KMS-11 (cell line): ENCODE results near the gene JAGN1.

ENCODE experiments used
- H2AFZ ChIP-seq: fragments of 200-600 bp; sonication (generic); 2 replicates; pipeline ENCODE4 v1.6.1; 2016; ENCODE audit warnings: antibody characterized with exemption, mixed run types, low read depth
- H3K27ac ChIP-seq: fragments of 200-600 bp; sonication (generic); 2 replicates; pipeline ENCODE4 v1.6.1; 2016; ENCODE audit warnings: mild to moderate bottlenecking, mixed run types
- H3K27me3 ChIP-seq: fragments of 200-600 bp; sonication (generic); 2 replicates; pipeline ENCODE4 v1.6.1; 2017; ENCODE audit warnings: mild to moderate bottlenecking, low read depth, mixed run types, moderate library complexity; ENCODE audit not compliant: insufficient read depth
- H3K36me3 ChIP-seq: fragments of 200-600 bp; sonication (generic); 2 replicates; pipeline ENCODE4 v1.6.1; 2017; ENCODE audit warnings: mild to moderate bottlenecking, mixed run types; ENCODE audit not compliant: insufficient read depth
- H3K4me1 ChIP-seq: fragments of 200-600 bp; sonication (generic); 2 replicates; pipeline ENCODE4 v1.6.1; 2016; ENCODE audit warnings: mild to moderate bottlenecking, low read depth, mixed run types; ENCODE audit not compliant: poor library complexity, severe bottlenecking
- H3K4me2 ChIP-seq: fragments of 200-600 bp; sonication (generic); 2 replicates; pipeline ENCODE4 v1.7.0; 2016; ENCODE audit warnings: mild to moderate bottlenecking, mixed run types
- H3K4me3 ChIP-seq: fragments of 200-600 bp; sonication (generic); IDR thresholded peaks from 2 replicates; pipeline ENCODE4 v1.6.1; 2017; ENCODE audit warnings: low read depth, low read length, mixed read lengths; ENCODE audit not compliant: insufficient read depth
- H3K79me2 ChIP-seq: fragments of 200-600 bp; sonication (generic); 2 replicates; pipeline ENCODE4 v1.6.1; 2016; ENCODE audit warnings: low read depth, mixed run types; ENCODE audit not compliant: insufficient read depth
- H3K9ac ChIP-seq: fragments of 200-600 bp; sonication (generic); 2 replicates; pipeline ENCODE4 v1.6.1; 2016; ENCODE audit warnings: mild to moderate bottlenecking, mixed run types
- H4K20me1 ChIP-seq: fragments of 200-600 bp; sonication (generic); 2 replicates; pipeline ENCODE4 v1.6.1; 2016; ENCODE audit warnings: mild to moderate bottlenecking, mixed run types; ENCODE audit not compliant: insufficient read depth
- CTCF ChIP-seq: fragments of 200-600 bp; sonication (generic); conservative IDR thresholded peaks from 2 replicates; pipeline ENCODE4 v1.6.1; 2017; ENCODE audit warnings: low read depth, mild to moderate bottlenecking, antibody characterized with exemption, low read length, moderate library complexity, mixed read lengths

JAGN1 gene

GRCh38 chr3:9932535-9932842, 42.1 kb downstream of the JAGN1 start:
- Histone ChIP-seq H3K9ac (peak overlapping the region; percentile 83; the same call in 1 of the 2 replicates), H3K27ac (peak overlapping the region; percentile 85)

GRCh38 chr3:9932843-9933560, 42.6 kb downstream of the JAGN1 start:
- TF ChIP-seq CTCF = peak; percentile 51
- Histone ChIP-seq H3K4me1 (peaks cover 20% of the 10 kb centered on the region), H3K9ac (peak overlapping the region; percentile 83)

More at GRCh38 chr3:9932535-9932842, 42.1 kb downstream of the JAGN1 start:
- Histone ChIP-seq H3K79me2 (no peaks in the 10 kb centered on the region; the same call in 1 of the 2 replicates), H2AFZ (peak overlapping the region; percentile 66), H4K20me1 (no peaks in the 10 kb centered on the region), H3K36me3 (no peaks in the 10 kb centered on the region), H3K4me1 (peaks cover 20% of the 10 kb centered on the region), H3K4me3 (peak overlapping the region; percentile 63), H3K4me2 (peak overlapping the region; percentile 63), H3K27me3 (no peaks in the 10 kb centered on the region)
- TF ChIP-seq CTCF = no peak

GRCh38 chr3:9933561-9934234, 43.3 kb downstream of the JAGN1 start, which contains the start of gene CRELD1:
TSS of gene CRELD1 (plus strand) at chr3:9933834. CDS start at chr3:9934439, 605 bp downstream.
- no peaks in the 10 kb centered on the region; the same call in 1 of the 2 replicates for H3K79me2 ChIP-seq
- H3K36me3 ChIP-seq = no peaks in the 10 kb centered on the region
- H2AFZ ChIP-seq = peak within 1 kb of the TSS; percentile 66

More at GRCh38 chr3:9932843-9933560, 42.6 kb downstream of the JAGN1 start:
- Histone ChIP-seq H3K27ac (peak overlapping the region; percentile 85), H3K4me3 (peak overlapping the region; percentile 63), H3K4me2 (peak overlapping the region; percentile 63), H2AFZ (peak overlapping the region; percentile 66), H4K20me1 (no peaks in the 10 kb centered on the region), H3K27me3 (no peaks in the 10 kb centered on the region), H3K36me3 (no peaks in the 10 kb centered on the region), H3K79me2 (no peaks in the 10 kb centered on the region; the same call in 1 of the 2 replicates)

GRCh38 chr3:9934235-9934621, 43.8 kb downstream of the JAGN1 start:
- Histone ChIP-seq H2AFZ (peak overlapping the region; percentile 54), H3K27ac (peak overlapping the region; percentile 85), H3K36me3 (no peaks in the 10 kb centered on the region), H3K4me3 (peak overlapping the region; percentile 40), H3K79me2 (no peaks in the 10 kb centered on the region; the same call in 1 of the 2 replicates), H3K27me3 (no peaks in the 10 kb centered on the region), H3K4me2 (peak overlapping the region; percentile 78), H3K9ac (peak overlapping the region; percentile 83), H3K4me1 (peaks cover 20% of the 10 kb centered on the region), H4K20me1 (no peaks in the 10 kb centered on the region)
- TF ChIP-seq CTCF = no peak

More at GRCh38 chr3:9933561-9934234, 43.3 kb downstream of the JAGN1 start, which contains the start of gene CRELD1:
- Histone ChIP-seq H3K4me3 (peak within 1 kb of the TSS; percentile 63), H3K9ac (peak within 1 kb of the TSS; percentile 83), H3K4me2 (peak within 1 kb of the TSS; percentile 78), H4K20me1 (no peaks in the 10 kb centered on the region), H3K27ac (peak within 1 kb of the TSS; percentile 85), H3K27me3 (no peaks in the 10 kb centered on the region), H3K4me1 (peaks cover 20% of the 10 kb centered on the region)
- TF ChIP-seq CTCF = no peak
